Omental fat pad (tissue), 4 donors: ENCODE measurements around the gene WDFY2. TPM values are rescaled to one million over a fixed set of nuclear protein-coding genes. Genes with fewer than 3 reads are reported as not detected.

ENCODE experiments used
- ATAC-seq: fragments of 150-250 bp; one replicate; pipeline ENCODE4 v1.9.1; 2016; ENCODE audit warnings: mild to moderate bottlenecking, moderate library complexity; ENCODE audit not compliant: low FRiP score
- DNase-seq: peaks from one replicate; pipeline ENCODE4 v3.0.0-alpha.2; 2019; ENCODE audit warnings: low spot score
- CTCF ChIP-seq, 3 donors: fragments of 450-650 bp; IDR thresholded peaks; one replicate each; pipeline ENCODE4 v1.5.1; 2016 to 2017; ENCODE audit warnings: antibody characterized with exemption in 3 of 3, mild to moderate bottlenecking in 3 of 3, moderate library complexity in 2 of 3
- total RNA-seq, 4 donors: library from RNA; depleted of rRNA; stranded (reverse); fragments of >200 nt; gene quantifications; one replicate each; pipeline ENCODE4 v1.1.0, GENCODE V29; 2016

WDFY2 gene
- total RNA-seq, 4 donors from 2014 or later: 13.3 to 26.6 (median 15.8) TPM

GRCh38 chr13:51773515-51773914 lies 189.3 kb downstream of the WDFY2 start:
- ATAC-seq: no peak
- TF ChIP-seq CTCF (IDR thresholded peaks at IDR 0.05): no peak
- DNase-seq: no peak

DNA sequence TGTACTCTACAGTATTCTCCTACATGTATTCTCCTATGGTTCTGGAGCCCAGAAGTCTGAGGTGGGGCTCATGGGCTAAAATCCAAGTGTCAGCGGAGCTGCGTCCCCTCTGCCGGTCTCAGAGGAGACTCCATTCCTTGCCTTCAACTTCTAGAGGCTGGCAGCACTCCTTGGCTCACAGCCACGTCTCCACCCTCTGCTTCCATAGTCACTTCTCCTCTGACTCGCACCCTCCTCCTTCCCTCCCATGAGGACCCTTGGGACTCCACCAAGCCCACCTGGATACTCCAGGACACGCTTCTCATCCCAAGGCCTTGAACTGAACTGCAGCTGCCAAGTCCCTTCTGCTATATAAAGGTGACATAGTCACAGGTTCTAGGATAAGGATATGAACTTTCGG lies 191.9 kb downstream of the WDFY2 start:
- DNase-seq (no peak), ATAC-seq (no peak)
- TF ChIP-seq CTCF (IDR thresholded peaks at IDR 0.05): no peak

DNA sequence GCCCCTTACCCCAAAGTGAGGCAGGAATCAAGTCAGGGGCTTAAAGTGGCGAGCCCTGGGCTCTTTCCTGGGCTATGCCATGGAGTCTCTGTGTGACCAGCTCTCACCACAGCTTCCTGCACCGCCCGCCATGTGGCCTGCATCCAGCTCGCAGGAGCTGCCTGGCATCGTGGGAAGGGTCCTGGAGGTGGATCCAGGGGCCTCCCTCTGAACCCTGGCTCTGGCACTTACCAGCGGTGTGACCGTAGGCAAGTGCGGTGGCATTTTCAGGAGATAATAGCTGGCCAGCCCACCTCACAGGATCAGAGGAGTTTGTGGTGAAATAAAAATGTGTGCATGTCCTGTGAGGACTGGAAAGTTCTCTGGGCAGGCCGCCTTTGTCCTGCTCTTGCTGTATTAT lies 193.7 kb downstream of the WDFY2 start:
- no peak for ATAC-seq
- TF ChIP-seq CTCF (IDR thresholded peaks at IDR 0.05): no peak
- DNase-seq: no peak

GRCh38 chr13:51778392-51778791 lies 194.1 kb downstream of the WDFY2 start:
- no peak for TF ChIP-seq CTCF (IDR thresholded peaks at IDR 0.05)
- ATAC-seq (no peak), DNase-seq (no peak)

DNA sequence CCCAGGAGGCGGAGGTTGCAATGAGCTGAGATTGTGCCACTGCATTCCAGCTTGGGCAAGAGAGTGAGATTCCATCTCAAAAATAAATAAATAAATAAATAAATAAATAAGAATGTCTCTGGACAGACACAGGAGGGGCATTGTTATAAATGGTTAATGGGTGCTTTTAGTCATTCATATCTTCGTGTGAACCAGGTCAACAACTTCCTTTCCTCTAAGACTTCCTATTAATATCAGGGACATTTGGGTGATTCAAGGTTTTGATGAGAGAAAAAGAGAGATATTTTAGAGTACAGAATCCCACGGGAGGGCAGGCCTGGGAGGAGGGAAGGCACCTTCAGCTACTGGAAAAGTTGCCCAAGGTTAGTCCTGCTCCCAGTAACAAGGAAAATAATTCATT lies 195.8 kb downstream of the WDFY2 start:
- no peak for ATAC-seq
- DNase-seq: no peak
- TF ChIP-seq CTCF (IDR thresholded peaks at IDR 0.05): no peak

- ATAC-seq: no peak
- TF ChIP-seq CTCF (IDR thresholded peaks at IDR 0.05): no peak
- no peak for DNase-seq
Measured at GRCh38 chr13:51781246-51782022, 197.2 kb downstream of the WDFY2 start.

- TF ChIP-seq CTCF (IDR thresholded peaks at IDR 0.05): no peak
- no peak for DNase-seq
- ATAC-seq: no peak
Measured at GRCh38 chr13:51782026-51782710, 197.9 kb downstream of the WDFY2 start.
